Trophoblast cell (in vitro differentiated cells and primary cell): ENCODE results near the gene RSRC2.
"Not testable (repeated sequence)": the region's sequence is repeated elsewhere in the genome, so short reads cannot be mapped to it uniquely, and the experiment has no call there.

Experiments
- DNase-seq, 2 donors: peaks; one replicate each; pipeline ENCODE4 v3.0.0-alpha.2; 2016
- H2AFZ ChIP-seq: 2 replicates; pipeline ENCODE4 v1.6.1; 2013; ENCODE audit warnings: low read length, moderate library complexity, mild to moderate bottlenecking; ENCODE audit not compliant: insufficient read depth, poor library complexity
- H2AK5ac ChIP-seq: 2 replicates; pipeline ENCODE4 v1.6.1; 2013; ENCODE audit warnings: mild to moderate bottlenecking, low read length
- H2BK120ac ChIP-seq: 2 replicates; pipeline ENCODE4 v1.6.1; 2013; ENCODE audit warnings: low read length, mild to moderate bottlenecking, moderate library complexity; ENCODE audit not compliant: insufficient read depth, poor library complexity
- H2BK12ac ChIP-seq: 2 replicates; pipeline ENCODE4 v1.6.1; 2013; ENCODE audit warnings: mild to moderate bottlenecking, low read length, moderate library complexity
- H2BK5ac ChIP-seq: 2 replicates; pipeline ENCODE4 v1.6.1; 2013; ENCODE audit warnings: low read length, low read depth, moderate library complexity, mild to moderate bottlenecking; ENCODE audit not compliant: poor library complexity
- H3K14ac ChIP-seq: 2 replicates; pipeline ENCODE4 v1.6.1; 2013; ENCODE audit warnings: mild to moderate bottlenecking, low read length
- H3K18ac ChIP-seq: 2 replicates; pipeline ENCODE4 v1.6.1; 2013; ENCODE audit warnings: mild to moderate bottlenecking, low read length
- H3K23ac ChIP-seq: 2 replicates; pipeline ENCODE4 v1.6.1; 2013; ENCODE audit warnings: low read length
- H3K27ac ChIP-seq: 2 replicates; pipeline ENCODE4 v1.5.1; 2013; ENCODE audit warnings: low read depth, mild to moderate bottlenecking, inconsistent platforms, low read length, moderate library complexity
- H3K27me3 ChIP-seq: 2 replicates; pipeline ENCODE4 v1.6.1; 2013; ENCODE audit warnings: inconsistent platforms, mild to moderate bottlenecking, low read length, moderate library complexity; ENCODE audit not compliant: insufficient read depth
- H3K36me3 ChIP-seq, 2 experiments: 1 replicate in 1 of 2; 2 replicates in 1 of 2; pipeline ENCODE4 v1.6.1; 2013; ENCODE audit warnings: low read length in 2 of 2, mild to moderate bottlenecking in 2 of 2, moderate library complexity in 1 of 2; ENCODE audit not compliant: insufficient read depth in 2 of 2, control insufficient read depth in 1 of 2
- H3K4ac ChIP-seq: 2 replicates; pipeline ENCODE4 v1.6.1; 2013; ENCODE audit warnings: low read depth, mild to moderate bottlenecking, low read length, moderate library complexity
- H3K4me1 ChIP-seq, 2 experiments: 1 replicate in 1 of 2; 2 replicates in 1 of 2; pipeline ENCODE4 v1.6.1; 2013; ENCODE audit warnings: low read length in 2 of 2, mild to moderate bottlenecking in 2 of 2, moderate library complexity in 1 of 2; ENCODE audit not compliant: insufficient read depth in 2 of 2, control insufficient read depth in 1 of 2
- H3K4me2 ChIP-seq: 2 replicates; pipeline ENCODE4 v1.6.1; 2013; ENCODE audit warnings: inconsistent platforms, mild to moderate bottlenecking, low read length, moderate library complexity
- H3K4me3 ChIP-seq: 2 replicates; pipeline ENCODE4 v1.5.1; 2013; ENCODE audit warnings: mild to moderate bottlenecking, low read depth, low read length, inconsistent platforms
- H3K79me1 ChIP-seq: one replicate; pipeline ENCODE4 v1.6.1; 2013; ENCODE audit warnings: low read length
- H3K79me2 ChIP-seq: 2 replicates; pipeline ENCODE4 v1.6.1; 2013; ENCODE audit warnings: low read length, mild to moderate bottlenecking; ENCODE audit not compliant: control insufficient read depth, insufficient read depth, poor library complexity
- H3K9ac ChIP-seq: 2 replicates; pipeline ENCODE4 v1.6.1; 2013; ENCODE audit warnings: mild to moderate bottlenecking, low read length
- H3K9me3 ChIP-seq: 2 replicates; pipeline ENCODE4 v1.6.1; 2013; ENCODE audit warnings: low read depth, mild to moderate bottlenecking, control low read depth, inconsistent platforms, low read length; ENCODE audit not compliant: insufficient read depth
- H4K12ac ChIP-seq: 2 replicates; pipeline ENCODE4 v1.6.1; 2013; ENCODE audit warnings: low read depth, mild to moderate bottlenecking, low read length, moderate library complexity
- H4K8ac ChIP-seq: 2 replicates; pipeline ENCODE4 v1.6.1; 2013; ENCODE audit warnings: low read depth, mild to moderate bottlenecking, low read length, moderate library complexity
- H4K91ac ChIP-seq: one replicate; pipeline ENCODE4 v1.6.1; 2013; ENCODE audit warnings: low read depth, mild to moderate bottlenecking, low read length, moderate library complexity
- WGBS: extraction: QIAGEN DNeasy Blood & Tissue Kit; methylation state at CpG from one replicate; pipeline ENCODE4 v1.1.7; 2013; ENCODE audit warnings: missing lambda C conversion rate; ENCODE audit not compliant: insufficient read length, insufficient coverage; ENCODE audit errors: extremely low coverage; 5-methylcytosine and 5-hydroxymethylcytosine counted together

Gene RSRC2

GRCh38 chr12:122515275-122515674 lies 11.5 kb downstream of the RSRC2 start:
- H2AFZ ChIP-seq: no peak overlapping the region
- no peaks in the 10 kb centered on the region for H3K9me3 ChIP-seq
- no peak overlapping the region for H2BK5ac ChIP-seq
- H3K79me2 ChIP-seq: no peaks in the 10 kb centered on the region
- H3K9ac ChIP-seq: no peak overlapping the region
- no peaks in the 10 kb centered on the region for H3K27me3 ChIP-seq
- H2BK12ac ChIP-seq: no peak overlapping the region
- no peak overlapping the region for H3K18ac ChIP-seq
- no peak overlapping the region for H3K23ac ChIP-seq
- no peak overlapping the region for H3K27ac ChIP-seq
- H3K4me2 ChIP-seq: no peak overlapping the region
- H3K14ac ChIP-seq: no peak overlapping the region
- no peak for DNase-seq
- no peak overlapping the region for H4K8ac ChIP-seq
- H2BK120ac ChIP-seq: no peak overlapping the region
- no peak overlapping the region for H4K91ac ChIP-seq
- peaks cover 43 to 56% of the 10 kb centered on the region in 2 experiments for H3K36me3 ChIP-seq
- H3K4me3 ChIP-seq: no peak overlapping the region
- H3K79me1 ChIP-seq: no peaks in the 10 kb centered on the region
- no CpG with 5 or more reads among the region's 2 CpGs for WGBS
- H3K4me1 ChIP-seq: no peaks in the 10 kb centered on the region
- H4K12ac ChIP-seq: no peak overlapping the region
- no peak overlapping the region for H3K4ac ChIP-seq
- H2AK5ac ChIP-seq: no peak overlapping the region

- Histone ChIP-seq H3K36me3 (peaks cover 56 to 64% of the 10 kb centered on the region in 2 experiments), H4K91ac (no peak overlapping the region), H2BK5ac (no peak overlapping the region), H3K18ac (no peak overlapping the region), H2AK5ac (no peak overlapping the region), H3K4ac (no peak overlapping the region), H2BK12ac (no peak overlapping the region), H3K27ac (no peak overlapping the region), H3K4me3 (no peak overlapping the region), H4K12ac (no peak overlapping the region), H3K79me1 (no peaks in the 10 kb centered on the region), H3K14ac (no peak overlapping the region), H2AFZ (no peak overlapping the region), H3K23ac (no peak overlapping the region), H3K4me2 (no peak overlapping the region), H3K79me2 (no peaks in the 10 kb centered on the region), H2BK120ac (no peak overlapping the region), H3K27me3 (no peaks in the 10 kb centered on the region), H4K8ac (no peak overlapping the region), H3K4me1 (no peaks in the 10 kb centered on the region), H3K9ac (no peak overlapping the region), H3K9me3 (no peaks in the 10 kb centered on the region)
- WGBS: no CpG with 5 or more reads among the region's 4 CpGs
- no peak for DNase-seq
Observed at GRCh38 chr12:122513660-122514059, 13.1 kb downstream of the RSRC2 start.

GRCh38 chr12:122513028-122513427 lies 13.7 kb downstream of the RSRC2 start:
- not testable (repeated sequence) for H3K23ac ChIP-seq, H3K4me3 ChIP-seq, H2AFZ ChIP-seq, H3K4me1 ChIP-seq, H3K27me3 ChIP-seq, H3K4ac ChIP-seq, DNase-seq, H3K27ac ChIP-seq, H3K9ac ChIP-seq, H4K12ac ChIP-seq, H2BK120ac ChIP-seq, H3K14ac ChIP-seq, H2BK5ac ChIP-seq, H4K91ac ChIP-seq, H3K18ac ChIP-seq, H3K79me2 ChIP-seq, H4K8ac ChIP-seq, H3K79me1 ChIP-seq, H3K9me3 ChIP-seq, H2AK5ac ChIP-seq, H2BK12ac ChIP-seq, H3K4me2 ChIP-seq
- no CpG with 5 or more reads among the region's 3 CpGs for WGBS
- H3K36me3 ChIP-seq: peaks cover 59 to 68% of the 10 kb centered on the region in 2 experiments

- H3K9ac ChIP-seq: no peak overlapping the region
- H3K18ac ChIP-seq: no peak overlapping the region
- no peaks in the 10 kb centered on the region for H3K9me3 ChIP-seq
- no peak overlapping the region for H3K14ac ChIP-seq
- H3K23ac ChIP-seq: no peak overlapping the region
- no peak overlapping the region for H2BK5ac ChIP-seq
- WGBS: no CpG with 5 or more reads among the region's 5 CpGs
- no peak for DNase-seq
- no peak overlapping the region for H2AFZ ChIP-seq
- H4K8ac ChIP-seq: no peak overlapping the region
- no peaks in the 10 kb centered on the region for H3K27me3 ChIP-seq
- H2BK12ac ChIP-seq: no peak overlapping the region
- no peak overlapping the region for H3K4me2 ChIP-seq
- no peak overlapping the region for H2BK120ac ChIP-seq
- no peak overlapping the region for H4K91ac ChIP-seq
- no peak overlapping the region for H3K27ac ChIP-seq
- peaks cover 60 to 69% of the 10 kb centered on the region in 2 experiments for H3K36me3 ChIP-seq
- H4K12ac ChIP-seq: no peak overlapping the region
- H3K4me3 ChIP-seq: no peak overlapping the region
- H3K79me2 ChIP-seq: no peaks in the 10 kb centered on the region
- H3K4me1 ChIP-seq: no peaks in the 10 kb centered on the region
- no peak overlapping the region for H3K4ac ChIP-seq
- no peak overlapping the region for H2AK5ac ChIP-seq
- no peaks in the 10 kb centered on the region for H3K79me1 ChIP-seq
Observed at GRCh38 chr12:122508163-122508562, 18.6 kb downstream of the RSRC2 start.
